HG02642 (cell line): ENCODE results near the gene SCTR.

Experiments used
- ATAC-seq: cut with Tn5 transposase; IDR thresholded peaks from one replicate; pipeline ENCODE4 v1.9.1; 2021; ENCODE audit warnings: mild to moderate bottlenecking; ENCODE audit not compliant: unreplicated experiment, poor library complexity

SCTR gene

GRCh38 chr2:119489232-119489952, 34.9 kb downstream of the SCTR start:
- no peak for ATAC-seq

- ATAC-seq = no peak
Observed at GRCh38 chr2:119488245-119489214, 35.8 kb downstream of the SCTR start.

GRCh38 chr2:119487434-119488244, 36.6 kb downstream of the SCTR start:
- ATAC-seq = peak; percentile 87

- ATAC-seq = no peak
Observed at GRCh38 chr2:119486886-119487285, 37.4 kb downstream of the SCTR start.

- ATAC-seq = no peak
Observed at GRCh38 chr2:119486196-119486827, 38.0 kb downstream of the SCTR start.

- ATAC-seq = no peak
Observed at GRCh38 chr2:119485336-119486110, 38.8 kb downstream of the SCTR start.

GRCh38 chr2:119484834-119485233, 39.4 kb downstream of the SCTR start:
- no peak for ATAC-seq

GRCh38 chr2:119483896-119484718, 40.2 kb downstream of the SCTR start:
- no peak for ATAC-seq

- no peak for ATAC-seq
Observed at GRCh38 chr2:119483395-119483753, 40.9 kb downstream of the SCTR start.

GRCh38 chr2:119482481-119483394, 41.5 kb downstream of the SCTR start:
- ATAC-seq = no peak

GRCh38 chr2:119481501-119482455, 42.5 kb downstream of the SCTR start:
- ATAC-seq = no peak

GRCh38 chr2:119480718-119481142, 43.6 kb downstream of the SCTR start:
- ATAC-seq = no peak

GRCh38 chr2:119480184-119480583, 44.1 kb downstream of the SCTR start:
- no peak for ATAC-seq

- ATAC-seq = no peak
Observed at GRCh38 chr2:119478978-119479295, 45.3 kb downstream of the SCTR start.

- ATAC-seq = no peak
Observed at GRCh38 chr2:119478188-119478977, 45.9 kb downstream of the SCTR start.

- no peak for ATAC-seq
Observed at GRCh38 chr2:119477113-119477505, 47.2 kb downstream of the SCTR start.
